GM19023 (cell line): ENCODE results near the gene DHRS12.

Experiments used
- ATAC-seq: cut with Tn5 transposase; IDR thresholded peaks from one replicate; pipeline ENCODE4 v1.9.1; 2021; ENCODE audit warnings: mild to moderate bottlenecking, moderate library complexity; ENCODE audit not compliant: unreplicated experiment

Gene DHRS12, protein sequence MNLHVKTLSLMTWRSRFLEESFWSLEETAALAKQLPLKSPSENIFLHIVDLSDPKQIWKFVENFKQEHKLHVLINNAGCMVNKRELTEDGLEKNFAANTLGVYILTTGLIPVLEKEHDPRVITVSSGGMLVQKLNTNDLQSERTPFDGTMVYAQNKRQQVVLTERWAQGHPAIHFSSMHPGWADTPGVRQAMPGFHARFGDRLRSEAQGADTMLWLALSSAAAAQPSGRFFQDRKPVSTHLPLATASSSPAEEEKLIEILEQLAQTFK

DNA sequence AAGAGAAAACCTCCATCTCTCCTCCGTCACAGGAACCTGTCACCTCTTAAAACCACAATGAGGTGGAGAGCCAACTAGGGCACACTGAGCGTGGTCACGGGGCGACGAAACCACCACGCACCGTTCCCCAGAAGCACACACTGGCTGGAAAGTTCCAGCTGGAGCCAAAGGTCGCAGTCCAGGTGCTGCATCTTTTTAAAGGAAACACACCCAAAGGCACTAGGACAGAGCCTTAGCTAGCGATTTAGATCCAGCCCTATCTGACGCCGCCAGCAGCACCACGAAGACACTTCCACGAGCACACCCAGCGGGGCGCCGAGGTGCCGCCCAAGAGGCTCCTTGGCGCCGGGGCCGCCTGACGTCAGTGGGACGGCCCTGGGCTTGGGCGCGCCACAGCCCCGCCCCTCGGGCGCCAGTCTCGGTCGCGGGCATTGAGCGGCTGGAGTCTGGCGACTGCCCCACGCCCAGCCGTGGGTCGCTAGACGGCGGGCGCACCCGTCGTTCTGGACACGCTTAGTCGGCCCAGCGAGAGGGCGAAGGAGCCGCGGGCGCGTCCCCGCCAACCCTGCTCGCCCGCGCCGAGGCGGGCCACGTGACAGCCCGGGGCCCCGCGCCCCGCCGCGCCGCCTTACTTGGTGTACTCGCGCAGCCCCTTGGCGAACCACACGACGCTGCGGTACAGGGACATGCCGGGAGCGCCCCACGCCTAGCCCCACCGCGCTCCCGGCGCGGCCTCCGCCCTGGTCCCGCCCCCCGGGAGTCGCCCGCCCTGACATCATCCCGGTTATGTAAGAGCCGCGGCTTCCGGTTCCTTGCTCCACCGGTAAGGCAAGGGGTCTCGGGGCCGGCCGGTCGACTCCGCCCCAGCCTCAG lies at the start of gene DHRS12:
TSS of gene DHRS12 (minus strand) at position 742 of the 873 bp plus-strand sequence. CDS start 4,504 bp downstream, outside the sequence.
- peak; percentile 91 for ATAC-seq

DNA sequence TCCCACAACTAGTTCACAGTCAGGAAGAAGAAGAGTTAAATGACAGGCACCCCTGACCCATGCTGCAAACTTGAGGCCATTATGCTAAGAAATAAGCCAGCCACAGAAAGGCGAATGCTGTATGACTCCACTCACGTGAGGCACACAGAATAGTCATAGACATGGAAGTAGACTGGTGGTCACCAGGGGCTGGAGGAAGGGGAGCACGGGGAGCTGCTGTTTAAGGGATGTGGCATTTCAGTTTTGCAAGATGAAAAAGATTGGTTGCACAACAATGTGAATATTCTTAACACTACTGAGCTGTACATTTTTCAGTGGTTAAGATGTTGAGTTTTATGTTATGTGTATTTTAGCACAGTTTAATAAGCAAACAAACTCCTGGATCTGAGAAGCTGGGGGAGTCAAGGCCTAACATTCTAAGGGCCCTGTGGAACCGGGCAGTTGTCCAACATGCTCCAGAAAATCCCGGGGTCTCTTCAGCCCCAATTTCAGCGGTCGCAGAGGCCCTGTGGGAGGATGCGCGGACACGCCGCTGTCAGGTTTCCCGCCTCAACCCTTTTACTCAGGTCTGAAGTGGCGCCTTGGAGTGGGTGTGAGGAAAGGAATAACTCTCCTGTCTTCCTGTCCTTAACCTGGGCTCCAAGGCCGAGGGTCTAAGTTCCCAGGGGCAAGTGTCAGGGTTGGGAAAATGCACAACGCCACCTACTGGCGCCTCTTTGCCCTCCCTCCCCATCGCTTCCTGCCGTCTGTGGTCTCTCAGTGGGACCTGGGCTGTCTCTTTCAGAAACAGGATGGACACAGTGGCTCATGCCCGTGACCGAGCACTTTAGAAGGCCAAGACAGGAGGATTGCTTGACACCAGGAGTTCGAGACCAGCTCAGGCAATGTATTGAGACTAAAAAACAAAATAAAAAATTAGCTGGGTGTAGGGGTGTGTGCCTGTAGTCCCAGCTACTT lies 45.5 kb upstream of the DHRS12 start:
- no peak for ATAC-seq

- no peak for ATAC-seq
Measured at GRCh38 chr13:51848674-51849073, 44.7 kb upstream of the DHRS12 start.

GRCh38 chr13:51846756-51847155 lies 42.8 kb upstream of the DHRS12 start:
- ATAC-seq = no peak

DNA sequence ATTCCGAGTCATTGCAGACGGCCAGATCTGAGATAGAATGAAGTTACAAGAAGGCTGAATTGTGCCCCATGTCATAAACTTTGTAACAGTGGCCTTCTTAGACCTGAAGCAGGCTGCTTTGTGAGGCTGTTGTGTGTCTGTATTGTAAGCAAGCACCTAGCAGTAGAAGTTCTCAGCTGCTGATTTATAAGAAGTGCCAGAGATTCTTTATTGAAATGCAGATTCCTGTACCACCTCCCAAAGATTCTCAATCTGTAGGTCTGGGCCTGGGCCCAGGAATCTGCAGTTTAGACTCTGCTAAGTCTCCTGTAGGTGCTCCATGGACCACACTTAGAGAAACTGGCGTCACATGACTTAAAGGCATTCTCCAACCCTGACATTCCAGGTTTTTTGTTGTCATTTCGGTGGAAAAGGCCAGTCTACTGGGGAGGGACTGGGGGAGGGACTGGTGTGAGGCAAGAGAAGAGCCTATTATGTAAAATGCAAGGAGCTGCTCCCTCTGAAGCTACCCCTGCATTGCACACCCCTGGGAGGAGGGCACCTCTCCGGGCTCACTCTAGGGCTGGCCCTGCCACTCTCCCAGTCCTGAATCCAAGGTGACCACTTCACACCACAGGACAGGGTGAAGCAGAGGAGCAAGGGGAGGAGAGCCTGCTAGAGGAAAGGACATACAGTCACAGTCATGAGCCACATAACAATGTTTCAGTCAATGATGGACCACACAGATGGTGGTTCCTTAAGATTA lies 41.8 kb upstream of the DHRS12 start:
- no peak for ATAC-seq

GRCh38 chr13:51844862-51845573 lies 41.1 kb upstream of the DHRS12 start, which contains the start of gene TMEM272:
TMEM272 (minus strand) TSS chr13:51845177; CDS start chr13:51838530, 6,647 bp downstream.
- ATAC-seq = peak; percentile 67

DNA sequence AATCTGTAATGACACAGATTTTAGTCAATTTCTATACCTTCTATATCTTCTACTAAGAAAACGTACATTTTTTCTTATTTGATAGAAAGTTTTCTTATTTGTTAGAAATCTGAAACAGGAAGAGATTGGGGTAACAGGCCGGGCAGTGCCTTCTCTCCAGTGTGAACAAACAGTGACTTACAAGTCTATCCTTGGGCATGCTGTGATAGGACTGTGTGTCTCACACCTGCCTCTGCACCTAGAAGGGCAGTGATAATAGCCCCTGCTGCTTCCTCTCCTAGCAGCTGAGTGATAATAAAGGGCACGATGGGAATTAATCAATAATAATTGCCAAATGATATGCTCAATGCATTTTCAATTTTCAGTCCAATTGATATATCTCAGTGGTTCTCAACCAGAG lies 39.6 kb upstream of the DHRS12 start:
- no peak for ATAC-seq

DNA sequence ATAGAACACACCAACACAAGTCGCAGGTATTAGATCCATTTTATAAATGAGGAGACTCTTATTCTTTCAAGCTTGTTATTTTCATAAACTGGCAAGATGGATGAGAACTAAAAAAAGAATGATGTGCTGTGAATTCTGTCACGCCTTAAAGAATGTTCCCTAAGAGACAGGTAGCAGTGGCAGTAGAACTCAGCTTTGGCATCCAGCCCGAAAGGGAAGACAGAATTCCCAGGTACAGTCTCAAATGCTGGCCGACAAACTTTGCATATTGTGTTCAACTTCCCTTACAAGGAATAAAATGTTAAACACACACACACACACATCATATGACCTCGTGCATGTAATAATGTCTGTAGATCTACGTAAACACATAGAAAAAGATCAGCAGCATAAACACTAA lies 37.8 kb upstream of the DHRS12 start:
- no peak for ATAC-seq

DNA sequence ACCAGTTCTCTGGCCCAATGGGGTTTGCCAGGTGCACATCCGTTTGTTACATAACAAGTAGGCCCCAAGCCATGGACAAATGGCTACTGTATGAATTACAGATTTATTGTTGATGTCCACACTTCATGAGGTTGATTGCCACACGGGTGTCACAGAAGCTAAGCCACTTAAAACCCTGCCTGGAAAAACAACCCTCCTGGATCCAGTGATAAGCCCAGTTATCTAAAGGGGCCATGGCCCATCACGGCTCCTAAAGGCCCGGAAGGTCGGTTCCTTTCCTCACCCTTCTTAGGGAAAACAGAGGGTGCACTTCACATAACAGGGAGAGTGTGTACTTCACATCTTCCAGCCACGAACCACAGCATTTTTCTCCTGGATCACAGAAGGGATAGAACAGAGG lies 37.0 kb upstream of the DHRS12 start:
- no peak for ATAC-seq

DNA sequence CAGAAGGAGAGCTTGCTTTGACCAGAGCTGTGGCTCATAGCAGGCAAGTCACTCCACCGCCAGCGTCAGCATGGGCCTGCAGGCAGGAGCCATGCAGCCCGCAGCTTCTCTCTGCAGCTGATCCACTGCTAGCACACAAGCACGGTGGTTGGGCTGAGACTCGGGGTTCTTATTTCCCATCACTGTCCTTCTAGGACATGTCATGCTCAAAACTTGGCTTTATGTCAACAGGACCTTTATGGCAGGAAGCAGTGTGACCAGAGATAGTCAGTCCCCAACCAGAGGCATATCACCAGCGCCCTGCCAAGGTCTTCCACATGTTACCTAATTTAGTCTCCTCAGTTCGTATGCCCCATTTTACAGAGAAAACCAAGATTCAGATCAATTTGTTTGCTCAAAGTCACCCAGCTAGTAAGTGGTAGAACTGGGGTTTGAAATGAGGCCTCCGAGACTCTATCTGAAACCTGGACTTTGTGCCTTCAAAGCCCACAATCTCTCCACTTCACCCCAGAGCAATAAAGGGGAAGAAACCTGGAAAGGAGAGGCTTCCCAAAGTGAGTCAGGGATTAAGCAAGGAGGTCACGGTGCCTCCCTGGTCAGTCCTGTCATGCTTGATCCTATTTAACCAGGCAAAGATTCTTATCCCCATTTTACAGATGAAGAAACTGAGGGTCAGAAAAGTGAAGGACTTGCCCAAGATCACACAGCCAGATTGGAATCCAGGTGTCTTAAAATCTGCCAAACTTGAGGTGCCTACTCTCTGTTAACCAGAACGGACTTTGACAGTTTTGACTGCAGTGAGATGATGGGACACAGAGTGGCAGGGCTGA lies 36.0 kb upstream of the DHRS12 start:
- ATAC-seq = no peak

DNA sequence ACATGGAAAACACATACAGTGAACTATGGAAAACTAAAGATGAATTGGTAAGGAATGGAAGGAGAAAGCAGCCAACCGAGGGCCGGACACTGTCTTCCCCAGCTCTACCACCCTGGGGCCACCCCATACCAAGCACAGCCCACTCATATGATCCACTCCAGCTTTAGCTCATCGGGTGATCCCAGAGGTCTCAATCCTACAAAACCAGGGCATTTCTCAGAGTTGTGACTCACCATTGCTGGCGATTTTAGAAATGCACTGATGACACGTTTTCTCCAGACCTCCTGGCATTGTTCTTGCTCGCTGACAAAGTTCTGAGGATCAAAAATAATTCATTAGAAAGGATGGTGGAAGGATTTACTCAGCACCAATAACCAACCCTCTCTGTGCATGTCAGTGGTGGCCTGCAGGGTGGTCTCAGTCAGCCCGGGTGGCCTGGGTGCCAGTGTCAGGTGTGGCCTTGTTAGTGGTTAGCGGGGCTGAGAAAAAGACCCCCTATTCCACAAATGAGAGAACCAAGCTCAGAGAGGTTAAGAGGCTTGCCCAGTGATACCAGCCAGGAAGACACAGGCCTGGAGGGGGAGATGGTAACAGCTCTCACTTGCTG lies 34.4 kb upstream of the DHRS12 start:
- no peak for ATAC-seq

GRCh38 chr13:51837016-51837415 lies 33.1 kb upstream of the DHRS12 start:
- no peak for ATAC-seq

DNA sequence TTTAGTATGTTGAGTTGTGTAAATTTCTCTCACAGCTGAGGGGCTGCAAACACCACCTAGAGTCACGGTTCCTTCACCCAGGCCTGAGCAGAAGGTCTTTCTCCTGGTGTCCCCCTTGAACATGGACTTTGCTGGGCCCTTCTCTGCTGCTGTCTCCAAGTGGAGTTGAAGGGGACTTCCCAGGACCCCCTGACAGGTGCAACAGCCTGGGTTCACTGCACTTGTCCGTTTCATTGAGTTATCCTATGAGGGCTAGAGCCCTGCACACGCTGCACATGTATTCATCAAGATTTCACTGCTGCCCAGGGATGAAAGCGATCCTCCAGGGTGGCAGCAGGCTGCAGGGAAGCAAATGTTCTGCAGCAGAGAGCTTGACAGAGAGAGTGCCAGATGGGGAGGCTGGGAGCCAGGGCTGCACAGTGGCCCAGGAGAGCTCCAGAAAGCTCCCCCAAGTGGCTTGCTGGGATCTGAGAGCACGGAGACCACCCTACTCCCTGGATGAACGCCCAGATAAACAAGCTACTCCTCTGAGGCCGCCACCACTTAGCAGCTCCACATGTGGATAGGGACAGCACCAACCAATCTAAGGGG lies 30.7 kb upstream of the DHRS12 start:
- ATAC-seq = no peak

DNA sequence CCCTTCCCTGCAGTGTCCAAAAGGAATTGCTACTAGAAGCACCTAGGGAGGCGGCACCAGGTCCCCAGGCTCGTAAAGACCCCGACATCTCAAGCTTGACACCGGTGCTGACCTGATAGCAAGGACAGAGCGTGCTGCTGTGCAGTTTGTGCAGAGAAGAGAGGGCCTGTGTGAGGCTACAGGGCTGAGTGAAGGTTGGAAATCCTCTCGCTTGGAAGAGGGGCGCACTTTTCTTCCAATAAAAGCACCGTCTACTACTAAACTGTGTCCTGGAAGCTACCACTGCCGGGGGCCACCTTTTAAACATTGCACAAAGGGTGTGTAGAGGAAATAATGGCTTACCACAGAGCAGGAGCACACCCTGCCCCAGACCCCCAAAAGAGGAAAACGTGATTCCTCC lies 30.0 kb upstream of the DHRS12 start:
- ATAC-seq = no peak

DNA sequence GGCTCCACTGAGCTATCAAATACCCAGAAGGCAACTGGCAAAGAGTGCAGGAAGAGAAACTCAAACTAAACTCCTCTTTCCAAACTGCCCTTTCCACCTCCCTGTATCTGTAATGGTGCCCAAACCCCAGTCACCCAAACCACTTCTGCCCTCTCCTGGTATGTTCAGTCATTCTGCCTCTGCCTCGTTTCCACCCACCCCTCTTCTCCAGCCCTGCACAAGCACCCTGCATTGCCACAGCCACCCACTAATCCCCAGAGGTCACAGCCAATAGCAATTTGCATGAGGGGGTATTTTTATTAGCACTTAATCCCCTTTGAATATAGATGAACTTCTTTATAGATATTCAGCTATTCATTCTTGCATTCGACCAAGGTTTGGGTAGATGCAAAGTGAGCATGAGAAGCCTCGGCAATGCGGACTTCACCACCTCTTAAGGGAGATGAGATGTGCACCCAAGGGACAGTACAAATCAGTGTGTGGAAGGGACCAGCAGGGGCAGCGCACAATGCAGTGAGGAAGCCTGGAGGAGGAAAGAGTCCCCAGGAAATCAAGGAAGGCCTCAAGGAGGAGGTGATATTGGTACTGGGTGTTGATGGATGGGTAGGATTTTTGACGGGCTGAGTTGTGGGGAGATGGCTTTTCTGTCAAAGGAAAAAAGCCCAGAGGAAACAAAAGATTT lies 28.6 kb upstream of the DHRS12 start:
- ATAC-seq = peak; percentile 81

DNA sequence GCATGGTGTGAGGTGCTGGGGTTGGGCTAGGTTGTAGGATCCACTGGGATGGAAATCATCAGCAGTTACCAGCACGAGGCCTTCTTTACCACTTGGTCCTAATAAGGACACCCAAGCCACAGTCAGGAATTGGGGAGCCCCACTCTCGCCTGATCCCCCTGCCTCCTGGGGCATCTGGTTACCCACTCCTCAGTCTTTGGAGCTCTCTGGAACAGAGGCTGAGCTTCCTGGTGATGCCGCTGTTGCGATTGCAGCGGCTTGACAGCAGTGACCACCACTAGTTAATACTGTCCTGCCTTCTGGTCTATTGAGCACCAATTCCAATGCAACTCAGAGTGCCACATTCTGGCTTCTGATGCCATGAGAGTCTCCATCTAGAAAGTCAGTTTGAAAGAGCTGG lies 27.6 kb upstream of the DHRS12 start:
- no peak for ATAC-seq

GRCh38 chr13:51829568-51829899 lies 25.6 kb upstream of the DHRS12 start:
- no peak for ATAC-seq
